ENCODE results near the gene ARCN1. TPM values are rescaled to one million over a fixed set of nuclear protein-coding genes. Genes with fewer than 3 reads are reported as not detected.
A peak's percentile ranks its signal among the peaks of the same experiment; 100 is the strongest.

ARCN1 gene
- total RNA-seq, 1 experiment from 2014 or later: 83.8 TPM

DNA sequence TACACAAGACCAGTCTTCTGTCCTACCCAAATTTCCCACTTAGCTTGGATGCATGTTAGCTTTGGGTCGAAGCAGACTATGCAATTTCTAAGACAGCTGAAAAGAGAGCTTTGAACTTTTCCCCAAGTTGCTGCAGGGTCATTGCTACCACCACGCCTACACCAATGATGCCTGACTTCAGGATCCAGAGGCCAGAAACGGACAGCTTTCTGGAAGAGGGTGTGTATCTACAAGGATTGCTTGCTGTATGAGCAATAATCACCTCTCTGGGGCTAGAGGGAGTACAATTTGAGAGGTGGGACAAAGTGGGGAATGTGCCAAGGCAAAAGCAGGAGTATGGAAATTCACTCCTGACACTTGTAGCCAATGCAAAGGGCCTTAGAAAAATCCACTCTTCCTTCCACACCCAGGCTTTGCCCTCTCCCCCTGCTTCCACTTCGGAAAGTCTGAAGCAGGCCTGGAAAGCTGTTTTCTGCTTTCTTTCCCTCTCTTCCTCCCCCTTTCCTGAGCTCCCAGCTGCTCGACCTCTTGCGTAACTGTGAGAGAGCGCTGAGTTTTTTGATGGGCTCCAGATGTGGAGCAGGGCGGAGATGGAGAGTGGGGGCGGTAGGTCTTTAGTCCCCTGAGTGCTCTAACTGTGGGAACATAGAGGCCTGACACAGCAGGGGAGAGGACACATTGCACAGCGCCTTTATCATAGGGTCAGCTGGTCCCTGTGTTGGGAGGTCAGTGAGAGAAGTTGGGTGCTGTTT is 33.1 kb downstream of the ARCN1 start:
- Mint-ChIP-seq H3K36me3 (ENCODE audit: insufficient read depth, unreplicated experiment) (peaks cover 22% of the 10 kb centered on the region), H3K27me3 (ENCODE audit: unreplicated experiment) (peaks cover 21% of the 10 kb centered on the region), H3K9me3 (ENCODE audit: low read depth, unreplicated experiment) (no peaks in the 10 kb centered on the region), H3K4me1 (ENCODE audit: low read depth, unreplicated experiment) (peaks cover 26% of the 10 kb centered on the region), H3K27ac (ENCODE audit: unreplicated experiment) (no peak overlapping the region), H3K4me3 (ENCODE audit: low read depth, unreplicated experiment) (no peak overlapping the region)
- CTCF ChIA-PET: interaction anchor here (1.3 kb wide), 1 partner anchor 15 kb away, joined by 3 read pairs; no protein-coding TSS in a partner anchor
- intact Hi-C loops (cut with micrococcal nuclease; ENCODE audit: unreplicated experiment): loop anchor here (5.0 kb wide), 1 partner anchor 52 kb away; no protein-coding TSS in a partner anchor
- no peak for DNase-seq
- TF ChIP-seq, protein P1, sequence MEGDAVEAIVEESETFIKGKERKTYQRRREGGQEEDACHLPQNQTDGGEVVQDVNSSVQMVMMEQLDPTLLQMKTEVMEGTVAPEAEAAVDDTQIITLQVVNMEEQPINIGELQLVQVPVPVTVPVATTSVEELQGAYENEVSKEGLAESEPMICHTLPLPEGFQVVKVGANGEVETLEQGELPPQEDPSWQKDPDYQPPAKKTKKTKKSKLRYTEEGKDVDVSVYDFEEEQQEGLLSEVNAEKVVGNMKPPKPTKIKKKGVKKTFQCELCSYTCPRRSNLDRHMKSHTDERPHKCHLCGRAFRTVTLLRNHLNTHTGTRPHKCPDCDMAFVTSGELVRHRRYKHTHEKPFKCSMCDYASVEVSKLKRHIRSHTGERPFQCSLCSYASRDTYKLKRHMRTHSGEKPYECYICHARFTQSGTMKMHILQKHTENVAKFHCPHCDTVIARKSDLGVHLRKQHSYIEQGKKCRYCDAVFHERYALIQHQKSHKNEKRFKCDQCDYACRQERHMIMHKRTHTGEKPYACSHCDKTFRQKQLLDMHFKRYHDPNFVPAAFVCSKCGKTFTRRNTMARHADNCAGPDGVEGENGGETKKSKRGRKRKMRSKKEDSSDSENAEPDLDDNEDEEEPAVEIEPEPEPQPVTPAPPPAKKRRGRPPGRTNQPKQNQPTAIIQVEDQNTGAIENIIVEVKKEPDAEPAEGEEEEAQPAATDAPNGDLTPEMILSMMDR (IDR thresholded peaks at IDR 0.05; ENCODE audit: unreplicated experiment): no peak
- no TSS peak for BruUV-seq (replicated peaks)

DNA sequence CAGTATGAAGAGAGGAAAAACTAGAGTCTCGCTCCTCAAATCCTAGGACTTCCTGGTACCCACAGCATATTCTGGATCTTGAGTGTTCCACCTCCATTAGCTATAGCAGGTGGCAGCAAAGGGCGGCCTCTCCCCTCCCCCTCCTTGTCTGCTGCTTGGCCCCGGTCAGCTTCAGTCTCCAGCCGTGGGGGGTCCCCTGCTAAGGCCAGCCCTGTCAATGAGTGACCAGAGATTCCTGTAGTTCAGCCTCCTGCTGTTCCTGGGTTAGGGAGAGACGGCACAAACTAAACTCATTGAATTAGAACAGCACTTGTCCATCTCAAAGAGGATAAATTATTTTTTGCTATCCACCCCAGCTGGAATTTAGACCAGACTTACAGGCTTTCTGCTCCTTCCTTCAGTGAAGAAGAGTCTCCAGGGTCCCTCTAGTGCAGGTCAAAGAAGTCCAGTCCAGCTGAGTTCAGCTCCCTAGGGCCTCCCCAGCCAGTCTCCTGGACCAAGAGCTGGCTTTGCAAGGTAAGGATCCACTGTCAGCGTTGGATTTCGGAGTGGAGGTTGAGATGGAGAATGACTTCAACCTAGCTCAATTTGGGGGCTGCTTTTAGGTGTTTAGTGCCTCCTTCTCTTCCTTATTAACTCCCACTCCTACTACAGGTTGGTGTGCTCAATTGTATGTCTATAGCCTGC is 34.1 kb downstream of the ARCN1 start:
- Mint-ChIP-seq H3K27me3 (ENCODE audit: unreplicated experiment) (peaks cover 31% of the 10 kb centered on the region), H3K4me3 (ENCODE audit: low read depth, unreplicated experiment) (peak overlapping the region; percentile 78), H3K9me3 (ENCODE audit: low read depth, unreplicated experiment) (no peaks in the 10 kb centered on the region), H3K4me1 (ENCODE audit: low read depth, unreplicated experiment) (peaks cover 32% of the 10 kb centered on the region), H3K27ac (ENCODE audit: unreplicated experiment) (no peak overlapping the region), H3K36me3 (ENCODE audit: insufficient read depth, unreplicated experiment) (peaks cover 22% of the 10 kb centered on the region)
- no peak for DNase-seq
- CTCF ChIA-PET: interaction anchor here (0.5 to 1.3 kb wide), 3 partner anchors 14 to 53 kb away, joined by 3 to 5 read pairs (median 4); no protein-coding TSS in a partner anchor
- TF ChIP-seq, protein P1 (IDR thresholded peaks at IDR 0.05; ENCODE audit: unreplicated experiment): no peak
- BruUV-seq (replicated peaks): no TSS peak
- intact Hi-C loops (cut with micrococcal nuclease; ENCODE audit: unreplicated experiment): loop anchor here (5.0 kb wide), 1 partner anchor 51 kb away; no protein-coding TSS in a partner anchor

DNA sequence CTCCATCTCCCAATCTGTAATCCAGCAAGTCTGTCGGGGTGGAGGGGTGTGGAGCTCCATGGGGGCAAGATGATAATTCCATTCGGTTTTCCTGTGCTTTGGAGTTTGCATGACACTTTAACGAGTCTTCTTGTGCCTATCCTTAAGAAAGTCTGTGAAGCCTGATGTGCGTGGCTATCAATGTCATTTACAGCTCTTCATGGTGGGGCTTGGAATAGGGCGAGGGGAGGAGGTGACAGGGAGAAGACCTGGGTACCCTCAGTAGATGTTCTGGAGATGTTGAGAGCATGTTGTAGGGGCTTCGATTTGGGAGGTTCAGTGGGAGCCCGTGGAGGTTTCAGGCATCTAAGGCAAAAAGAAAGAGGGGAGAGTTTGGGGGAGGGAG is 34.6 kb downstream of the ARCN1 start:
- peaks cover 36% of the 10 kb centered on the region for H3K27me3 Mint-ChIP-seq (ENCODE audit: unreplicated experiment)
- no peak for DNase-seq
- H3K27ac Mint-ChIP-seq (ENCODE audit: unreplicated experiment): no peak overlapping the region
- H3K4me3 Mint-ChIP-seq (ENCODE audit: low read depth, unreplicated experiment): peak overlapping the region; percentile 78
- H3K4me1 Mint-ChIP-seq (ENCODE audit: low read depth, unreplicated experiment): peaks cover 35% of the 10 kb centered on the region
- CTCF ChIA-PET: interaction anchor here (0.5 to 1.3 kb wide), 4 partner anchors 15 to 63 kb away, joined by 3 to 8 read pairs (median 4); no protein-coding TSS in a partner anchor
- no TSS peak for BruUV-seq (replicated peaks)
- peaks cover 22% of the 10 kb centered on the region for H3K36me3 Mint-ChIP-seq (ENCODE audit: insufficient read depth, unreplicated experiment)
- intact Hi-C loops (cut with micrococcal nuclease; ENCODE audit: unreplicated experiment): loop anchor here (5.0 kb wide), 1 partner anchor 50 kb away; no protein-coding TSS in a partner anchor
- TF ChIP-seq, protein P1 (IDR thresholded peaks at IDR 0.05; ENCODE audit: unreplicated experiment): no peak
- no peaks in the 10 kb centered on the region for H3K9me3 Mint-ChIP-seq (ENCODE audit: low read depth, unreplicated experiment)

DNA sequence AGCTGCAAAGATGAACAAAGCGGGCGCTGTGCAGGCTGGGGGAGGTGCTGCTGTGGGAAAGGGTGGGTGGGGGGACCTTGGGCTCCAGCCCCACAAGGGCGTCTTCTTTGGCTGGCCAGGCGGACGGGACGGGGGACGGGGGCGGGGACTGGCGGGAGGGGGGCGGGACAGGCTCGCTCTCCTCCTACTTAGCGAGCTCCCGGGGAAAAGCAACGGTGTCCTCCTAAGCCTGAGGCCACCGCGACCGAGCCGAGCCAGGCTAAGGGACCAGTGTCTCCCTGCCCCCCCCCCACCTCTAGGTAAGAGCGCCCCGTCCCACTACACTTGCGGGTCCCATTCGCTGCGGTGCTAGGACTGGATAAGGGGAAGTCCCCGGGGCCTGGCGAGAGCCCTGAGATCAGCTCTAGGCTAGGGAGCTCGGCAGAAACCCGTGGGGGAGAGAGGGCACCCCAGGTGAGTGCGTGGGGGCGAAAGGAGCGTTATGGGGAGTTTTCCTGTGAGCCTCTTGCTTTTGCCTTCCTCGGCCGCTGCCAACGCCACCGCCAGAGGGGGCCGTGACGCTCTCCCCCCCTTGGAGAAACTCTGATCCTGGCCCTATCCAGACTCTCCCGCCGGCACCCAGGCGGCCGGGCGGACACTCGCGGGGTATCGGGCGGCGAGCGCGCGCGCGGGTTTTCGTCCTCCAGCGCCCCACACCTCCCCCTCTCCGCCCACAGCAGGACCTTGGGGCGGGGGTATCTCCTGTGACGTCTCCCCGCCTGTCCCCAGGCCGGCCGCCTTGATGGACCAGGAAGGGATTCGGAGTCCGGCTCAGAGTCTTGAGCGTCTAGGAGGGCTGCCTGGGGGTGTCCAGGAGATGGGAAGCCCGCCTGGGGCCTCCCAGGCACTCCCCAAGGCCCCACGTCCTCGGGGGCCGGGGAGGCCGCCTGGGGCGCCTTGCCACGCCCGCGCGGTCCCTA is 35.5 kb downstream of the ARCN1 start, which contains the start of gene PHLDB1:
TSS of gene PHLDB1 (plus strand) at position 215 of the 959 bp plus-strand sequence. CDS start 6,222 bp downstream, outside the sequence.
- H3K27ac Mint-ChIP-seq (ENCODE audit: unreplicated experiment): no peak within 1 kb of the TSS
- no TSS peak for BruUV-seq (replicated peaks)
- intact Hi-C loops (cut with micrococcal nuclease; ENCODE audit: unreplicated experiment): loop anchor here (5.0 kb wide), 1 partner anchor 50 kb away; no protein-coding TSS in a partner anchor
- TF ChIP-seq, protein P1 (IDR thresholded peaks at IDR 0.05; ENCODE audit: unreplicated experiment): no peak
- CTCF ChIA-PET: interaction anchor here (0.7 to 1.4 kb wide), 6 partner anchors 11 to 63 kb away, joined by 3 to 8 read pairs (median 4); no protein-coding TSS in a partner anchor
- no peaks in the 10 kb centered on the region for H3K9me3 Mint-ChIP-seq (ENCODE audit: low read depth, unreplicated experiment)
- DNase-seq: peak; percentile 68
- peaks cover 37% of the 10 kb centered on the region for H3K27me3 Mint-ChIP-seq (ENCODE audit: unreplicated experiment)
- H3K4me1 Mint-ChIP-seq (ENCODE audit: low read depth, unreplicated experiment): peaks cover 35% of the 10 kb centered on the region
- peaks cover 22% of the 10 kb centered on the region for H3K36me3 Mint-ChIP-seq (ENCODE audit: insufficient read depth, unreplicated experiment)
- peak within 1 kb of the TSS; percentile 78 for H3K4me3 Mint-ChIP-seq (ENCODE audit: low read depth, unreplicated experiment)
